HUES64 (cell line): ENCODE data around the gene NSMCE1.
"Not testable (repeated sequence)": the region's sequence is repeated elsewhere in the genome, so short reads cannot be mapped to it uniquely, and the experiment has no call there.

Experiments used
- H3K27ac ChIP-seq: 2 replicates; pipeline ENCODE4 v1.7.0; 2013; ENCODE audit warnings: low read depth, low read length, inconsistent platforms
- H3K27me3 ChIP-seq: 2 replicates; pipeline ENCODE4 v1.6.1; 2013; ENCODE audit warnings: mild to moderate bottlenecking, low read length; ENCODE audit not compliant: insufficient read depth
- H3K36me3 ChIP-seq: 2 replicates; pipeline ENCODE4 v1.6.1; 2013; ENCODE audit warnings: mild to moderate bottlenecking, low read length; ENCODE audit not compliant: insufficient read depth
- H3K4me1 ChIP-seq: 2 replicates; pipeline ENCODE4 v1.6.1; 2013; ENCODE audit warnings: mild to moderate bottlenecking, low read length, moderate library complexity; ENCODE audit not compliant: insufficient read depth
- H3K4me3 ChIP-seq: 2 replicates; pipeline ENCODE4 v1.5.1; 2013; ENCODE audit warnings: mild to moderate bottlenecking, low read length, moderate library complexity
- H3K9ac ChIP-seq: 2 replicates; pipeline ENCODE4 v1.6.1; 2013; ENCODE audit warnings: mild to moderate bottlenecking, low read depth, low read length
- H3K9me3 ChIP-seq: 2 replicates; pipeline ENCODE4 v1.6.1; 2013; ENCODE audit warnings: low read depth, low read length; ENCODE audit not compliant: insufficient read depth
- WGBS: fragments of 150-250, 120-280 bp; methylation state at CpG from one replicate; pipeline ENCODE4 v1.1.7; 2013; ENCODE audit warnings: missing lambda C conversion rate; 5-methylcytosine and 5-hydroxymethylcytosine counted together

Gene NSMCE1

GRCh38 chr16:27267037-27267677 lies 1.4 kb downstream of the NSMCE1 start:
- Histone ChIP-seq H3K27me3 (no peaks in the 10 kb centered on the region), H3K27ac (no peak overlapping the region), H3K4me1 (peaks cover 4% of the 10 kb centered on the region; the same call in 1 of the 2 replicates), H3K9me3 (no peaks in the 10 kb centered on the region), H3K36me3 (no peaks in the 10 kb centered on the region), H3K4me3 (no peak overlapping the region), H3K9ac (no peak overlapping the region)
- 97% methylated on average over 7 of the region's 8 CpGs for WGBS

- Histone ChIP-seq H3K9me3 (no peaks in the 10 kb centered on the region), H3K27me3 (no peaks in the 10 kb centered on the region), H3K36me3 (no peaks in the 10 kb centered on the region), H3K27ac (no peak overlapping the region), H3K4me1 (peaks cover 4% of the 10 kb centered on the region; the same call in 1 of the 2 replicates), H3K4me3 (no peak overlapping the region), H3K9ac (no peak overlapping the region)
- WGBS = no CpG with 5 or more reads among the region's 1 CpG
Measured at GRCh38 chr16:27265982-27266381, 2.6 kb downstream of the NSMCE1 start.

DNA sequence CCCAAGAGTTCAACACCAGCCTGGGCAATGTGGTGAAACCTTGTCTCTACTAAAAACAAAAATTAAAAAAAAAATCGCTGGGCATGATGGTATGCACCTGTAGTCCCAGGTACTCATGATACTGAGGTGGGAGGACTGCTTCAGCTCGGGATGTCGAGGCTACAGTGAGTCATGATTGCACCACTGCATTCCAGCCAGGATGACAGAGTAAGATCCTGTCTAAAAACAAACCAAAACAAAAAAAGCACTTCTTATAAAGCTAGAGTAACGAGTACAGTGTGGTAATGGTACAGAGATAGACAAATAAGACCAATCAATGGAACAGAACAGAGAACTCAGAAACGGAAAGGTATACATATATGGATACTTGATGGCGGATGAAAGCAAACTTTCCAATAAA lies 4.4 kb downstream of the NSMCE1 start:
- Histone ChIP-seq H3K9me3 (no peaks in the 10 kb centered on the region), H3K9ac (no peak overlapping the region), H3K4me1 (peaks cover 11% of the 10 kb centered on the region; the same call in 1 of the 2 replicates), H3K36me3 (no peaks in the 10 kb centered on the region), H3K27ac (no peak overlapping the region), H3K27me3 (no peaks in the 10 kb centered on the region), H3K4me3 (no peak overlapping the region)
- WGBS = 84% methylated on average over 6 of the region's 6 CpGs

DNA sequence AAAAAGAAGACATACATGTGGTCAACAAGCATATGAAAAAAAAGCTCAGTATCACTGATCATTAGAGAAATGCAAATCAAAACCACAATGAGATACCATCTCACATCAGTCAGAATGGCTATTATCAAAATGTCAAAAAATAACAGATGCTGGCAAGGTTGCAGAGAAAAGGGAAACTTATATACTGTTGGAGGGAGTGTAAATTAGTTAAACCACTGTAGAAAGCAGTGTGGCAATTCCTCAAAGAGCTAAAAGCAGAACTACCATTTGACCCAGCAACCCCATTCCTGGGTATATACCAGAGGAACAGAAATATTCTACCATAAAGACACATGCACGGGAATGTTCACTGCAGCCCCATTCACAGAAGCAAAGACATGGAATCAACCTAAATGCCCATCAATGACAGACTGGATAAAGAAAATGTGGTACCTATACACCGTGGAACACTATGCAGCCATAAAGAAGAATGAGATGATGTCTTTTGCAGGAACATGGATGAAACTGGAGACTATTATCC lies 5.6 kb downstream of the NSMCE1 start:
- not testable (repeated sequence) for H3K4me3 ChIP-seq, H3K9ac ChIP-seq, H3K27me3 ChIP-seq, H3K27ac ChIP-seq, H3K36me3 ChIP-seq, H3K9me3 ChIP-seq
- peaks cover 16% of the 10 kb centered on the region; the same call in 1 of the 2 replicates for H3K4me1 ChIP-seq
- 98% methylated on average over 2 of the region's 2 CpGs for WGBS

DNA sequence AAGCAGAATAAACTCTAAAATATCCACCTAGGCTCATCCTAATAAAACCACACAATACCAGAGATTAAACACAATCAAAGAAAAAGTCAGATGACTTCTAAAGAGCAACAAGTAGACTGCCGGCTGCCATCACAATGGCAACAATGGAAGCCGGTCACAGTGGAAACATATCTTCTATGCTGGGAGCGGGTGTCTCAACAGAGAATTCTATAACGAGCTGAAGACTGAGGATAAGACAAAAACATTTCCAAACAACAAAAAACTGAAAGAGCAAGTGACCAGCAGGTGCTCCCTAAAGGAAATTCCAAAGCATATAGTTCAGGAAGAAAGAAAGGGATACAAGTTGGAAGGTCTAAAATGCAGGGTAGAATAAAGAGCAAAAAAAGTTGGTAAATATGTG lies 8.9 kb downstream of the NSMCE1 start:
- Histone ChIP-seq H3K36me3 (peaks cover 12% of the 10 kb centered on the region; the same call in 1 of the 2 replicates), H3K9ac (no peak overlapping the region), H3K27me3 (no peaks in the 10 kb centered on the region), H3K4me1 (peaks cover 16% of the 10 kb centered on the region; the same call in 1 of the 2 replicates), H3K9me3 (no peaks in the 10 kb centered on the region), H3K4me3 (no peak overlapping the region), H3K27ac (no peak overlapping the region)
- WGBS = 81% methylated on average over 2 of the region's 4 CpGs

DNA sequence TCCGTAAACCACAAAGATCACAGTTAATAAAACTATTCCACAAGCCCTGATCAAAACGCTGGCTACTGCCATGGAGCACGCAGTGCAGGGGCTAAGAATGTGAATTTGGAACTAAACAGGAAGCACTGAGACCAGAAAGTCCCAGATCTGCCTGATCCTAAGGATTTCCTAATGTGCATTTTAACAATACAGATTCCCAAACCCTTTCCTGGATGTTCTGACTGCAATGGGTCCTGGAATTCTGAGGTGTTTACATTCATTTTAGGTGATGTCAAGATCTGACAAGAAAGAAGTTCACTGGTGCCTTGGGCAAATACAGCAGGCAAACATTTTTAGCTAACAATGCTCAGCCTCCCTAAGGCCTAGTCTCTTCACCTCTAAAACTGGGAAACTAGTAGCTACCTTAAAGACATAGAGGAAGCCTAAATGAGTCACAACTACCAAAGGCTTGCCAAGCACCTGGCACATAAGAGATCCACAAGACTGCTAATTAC lies 10.3 kb downstream of the NSMCE1 start:
- Histone ChIP-seq H3K36me3 (peaks cover 12% of the 10 kb centered on the region; the same call in 1 of the 2 replicates), H3K9ac (no peak overlapping the region), H3K27me3 (no peaks in the 10 kb centered on the region), H3K4me1 (peaks cover 11% of the 10 kb centered on the region; the same call in 1 of the 2 replicates), H3K4me3 (no peak overlapping the region), H3K9me3 (no peaks in the 10 kb centered on the region), H3K27ac (no peak overlapping the region)
- WGBS = 85% methylated on average over 3 of the region's 3 CpGs

DNA sequence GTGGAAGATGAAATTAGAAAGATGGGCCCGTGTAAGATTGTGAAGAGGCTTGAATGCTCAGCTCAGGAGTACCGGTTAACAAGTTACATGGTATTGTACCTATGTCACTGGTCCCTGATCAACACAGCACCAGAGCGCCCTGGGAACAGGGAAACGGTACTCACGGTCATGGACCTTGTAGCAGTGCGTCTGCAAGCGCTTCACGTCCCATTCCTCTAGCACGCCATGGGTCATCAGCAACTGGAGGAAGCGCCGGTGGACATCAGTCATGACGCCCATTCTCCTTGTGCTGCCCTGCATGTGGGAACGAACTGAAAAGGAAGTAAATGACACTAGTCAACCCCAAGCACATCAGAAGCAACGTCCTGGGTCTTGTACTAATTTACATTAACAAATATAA lies 11.3 kb downstream of the NSMCE1 start:
- Histone ChIP-seq H3K27ac (no peak overlapping the region), H3K9me3 (no peaks in the 10 kb centered on the region), H3K4me1 (peaks cover 11% of the 10 kb centered on the region; the same call in 1 of the 2 replicates), H3K36me3 (peaks cover 12% of the 10 kb centered on the region; the same call in 1 of the 2 replicates), H3K9ac (no peak overlapping the region), H3K27me3 (no peaks in the 10 kb centered on the region), H3K4me3 (no peak overlapping the region)
- 92% methylated on average over 14 of the region's 14 CpGs for WGBS

GRCh38 chr16:27256861-27257260 lies 11.7 kb downstream of the NSMCE1 start:
- H3K9ac ChIP-seq = no peak overlapping the region
- no peak overlapping the region for H3K27ac ChIP-seq
- WGBS = 96% methylated on average over 3 of the region's 3 CpGs
- no peaks in the 10 kb centered on the region for H3K9me3 ChIP-seq
- no peaks in the 10 kb centered on the region for H3K27me3 ChIP-seq
- H3K4me3 ChIP-seq = no peak overlapping the region
- H3K36me3 ChIP-seq = peaks cover 12% of the 10 kb centered on the region; the same call in 1 of the 2 replicates
- peaks cover 11% of the 10 kb centered on the region; the same call in 1 of the 2 replicates for H3K4me1 ChIP-seq

DNA sequence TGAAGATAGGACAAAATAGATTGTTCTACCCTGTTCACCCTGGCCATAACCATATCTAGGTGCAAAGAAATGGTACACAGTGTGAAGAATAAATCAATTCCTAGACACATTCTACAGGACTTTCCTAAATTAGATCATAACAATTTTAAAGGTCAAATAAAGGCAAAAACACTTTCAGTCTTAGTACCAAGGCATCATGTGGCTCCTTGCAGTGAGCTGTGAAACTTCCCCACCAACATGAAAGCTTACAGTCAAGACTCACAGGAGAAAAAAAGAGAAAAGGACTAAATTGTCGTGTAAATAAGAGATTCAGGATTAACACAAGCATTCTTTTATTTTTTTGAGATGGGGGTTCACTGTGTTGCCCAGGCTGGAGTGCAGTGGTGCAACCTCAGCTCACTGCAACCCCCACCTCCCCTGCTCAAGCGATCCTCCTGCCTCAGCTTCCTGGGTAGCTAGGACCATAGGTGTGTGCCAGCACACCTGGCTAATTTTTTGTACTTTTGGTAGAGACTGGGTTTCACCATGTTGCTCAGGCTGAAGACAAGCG lies 14.2 kb downstream of the NSMCE1 start:
- Histone ChIP-seq H3K27ac (no peak overlapping the region), H3K36me3 (peaks cover 12% of the 10 kb centered on the region; the same call in 1 of the 2 replicates), H3K4me3 (no peak overlapping the region), H3K4me1 (peaks cover 4% of the 10 kb centered on the region; the same call in 1 of the 2 replicates), H3K27me3 (no peaks in the 10 kb centered on the region), H3K9ac (no peak overlapping the region), H3K9me3 (no peaks in the 10 kb centered on the region)
- WGBS = 86% methylated on average over 3 of the region's 3 CpGs

DNA sequence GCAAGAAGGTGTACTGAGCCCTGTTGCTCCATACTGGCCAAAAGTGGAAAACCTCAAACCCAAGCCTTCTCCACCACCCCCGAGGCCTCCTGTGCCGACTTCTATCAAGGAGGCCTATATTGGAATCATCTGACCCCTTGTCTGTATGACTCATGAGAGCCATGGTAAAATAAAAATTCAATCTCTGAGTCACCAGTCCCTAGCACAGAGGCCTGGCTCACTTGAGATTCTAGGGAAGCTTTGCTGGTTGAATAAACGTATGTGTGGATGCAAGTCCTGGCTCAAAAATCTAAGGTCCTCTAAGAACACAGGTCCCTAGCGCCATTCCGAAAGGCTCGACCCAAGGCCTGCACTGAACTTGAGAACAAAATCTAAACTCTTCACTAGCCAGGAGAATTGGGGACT lies 15.0 kb downstream of the NSMCE1 start:
- Histone ChIP-seq H3K36me3 (peaks cover 12% of the 10 kb centered on the region; the same call in 1 of the 2 replicates), H3K27ac (no peak overlapping the region), H3K9me3 (no peaks in the 10 kb centered on the region), H3K4me3 (no peak overlapping the region), H3K9ac (no peak overlapping the region), H3K27me3 (no peaks in the 10 kb centered on the region), H3K4me1 (peaks cover 4% of the 10 kb centered on the region; the same call in 1 of the 2 replicates)
- WGBS = 90% methylated on average over 6 of the region's 6 CpGs

GRCh38 chr16:27252206-27252585 lies 16.4 kb downstream of the NSMCE1 start:
- Histone ChIP-seq H3K4me1 (no peaks in the 10 kb centered on the region), H3K4me3 (no peak overlapping the region), H3K36me3 (peaks cover 11% of the 10 kb centered on the region; the same call in 1 of the 2 replicates), H3K27ac (no peak overlapping the region), H3K9ac (no peak overlapping the region), H3K9me3 (no peaks in the 10 kb centered on the region), H3K27me3 (no peaks in the 10 kb centered on the region)
- 93% methylated on average over 5 of the region's 6 CpGs for WGBS
